Transverse colon (tissue), 4 donors: ENCODE measurements around the gene TEX50.

Experiments
- CTCF ChIP-seq, 5 experiments: fragments of 200-600 bp in 3 of 5; fragments of 450-650 bp in 2 of 5; sonication (generic) in 3 of 5; IDR thresholded peaks; 1 replicate in 2 of 5; 2 replicates in 3 of 5; pipeline ENCODE4 v1.5.1; 2016 to 2017; ENCODE audit warnings: antibody characterized with exemption in 5 of 5, inconsistent platforms in 3 of 5, mild to moderate bottlenecking in 2 of 5, moderate library complexity in 1 of 5
- POLR2A ChIP-seq: fragments of 450-650 bp; IDR thresholded peaks from one replicate; pipeline ENCODE4 v1.6.1; 2016; ENCODE audit warnings: antibody characterized with exemption, mild to moderate bottlenecking, moderate library complexity
- POLR2AphosphoS5 ChIP-seq, 3 donors: sonication (generic); formaldehyde crosslinking; IDR thresholded peaks; one replicate each; pipeline ENCODE4 v1.6.1; 2016; ENCODE audit warnings: antibody characterized with exemption in 3 of 3

GRCh38 chr1:173638043-173639021, 3.2 kb downstream of the TEX50 start:
- TF ChIP-seq CTCF (IDR thresholded peaks at IDR 0.05) (no peak), POLR2AphosphoS5 (IDR thresholded peaks at IDR 0.05) (no peak), POLR2A (no peak)
